Left cardiac atrium (tissue), 4 donors: ENCODE measurements around the gene NRF1. TPM values are rescaled to one million over a fixed set of nuclear protein-coding genes. Genes with fewer than 3 reads are reported as not detected.
"Not testable (repeated sequence)": the region's sequence is repeated elsewhere in the genome, so short reads cannot be mapped to it uniquely, and the experiment has no call there.

Experiments
- ATAC-seq, 2 donors: fragments of 200-7000 bp; cut with Tn5 transposase; one replicate each; pipeline ENCODE4 v1.9.1; 2020; ENCODE audit warnings: mild to moderate bottlenecking in 2 of 2, moderate library complexity in 2 of 2
- DNase-seq: peaks from one replicate; pipeline ENCODE4 v3.0.0-alpha.2; 2020
- intact Hi-C, 2 donors: fragments of 100-400 bp; cut with DNase I; formaldehyde crosslinking; loops; one replicate each; pipeline versions ENCODE4 v1.14.1 to v1.15.1; 2022 to 2023
- long read RNA-seq: library from polyadenylated mRNA; unstranded; transcript quantifications from one replicate; pipeline ENCODE4 v2.0.0, GENCODE V29; 2021
- total RNA-seq, 2 donors: library from RNA; stranded (reverse); fragmentation: NEBNext Ultra II Directional; extraction: Animal tissue kit (Norgen Biotek cat#: 25700); gene quantifications; one replicate each; pipeline ENCODE4 v1.2.1, GENCODE V29; 2021
- donor health status: DM: no; HTN: yes; CAD: no.
- donor health status: DM: no; HTN: yes; CAD: no; lungs with severe emphysema.
- donor health status: DM: yes; HTN: yes; CAD: no.
- donor health status: Dilated cardiomyopathy.

NRF1 gene
- 10 to 100 TPM; 10.0 to 15.4 TPM for total RNA-seq
- long read RNA-seq, partial matches to known transcripts, result 1 of 9 reads
- long read RNA-seq, other reads (novel, unspliced or antisense), result 3 of 9 reads

DNA sequence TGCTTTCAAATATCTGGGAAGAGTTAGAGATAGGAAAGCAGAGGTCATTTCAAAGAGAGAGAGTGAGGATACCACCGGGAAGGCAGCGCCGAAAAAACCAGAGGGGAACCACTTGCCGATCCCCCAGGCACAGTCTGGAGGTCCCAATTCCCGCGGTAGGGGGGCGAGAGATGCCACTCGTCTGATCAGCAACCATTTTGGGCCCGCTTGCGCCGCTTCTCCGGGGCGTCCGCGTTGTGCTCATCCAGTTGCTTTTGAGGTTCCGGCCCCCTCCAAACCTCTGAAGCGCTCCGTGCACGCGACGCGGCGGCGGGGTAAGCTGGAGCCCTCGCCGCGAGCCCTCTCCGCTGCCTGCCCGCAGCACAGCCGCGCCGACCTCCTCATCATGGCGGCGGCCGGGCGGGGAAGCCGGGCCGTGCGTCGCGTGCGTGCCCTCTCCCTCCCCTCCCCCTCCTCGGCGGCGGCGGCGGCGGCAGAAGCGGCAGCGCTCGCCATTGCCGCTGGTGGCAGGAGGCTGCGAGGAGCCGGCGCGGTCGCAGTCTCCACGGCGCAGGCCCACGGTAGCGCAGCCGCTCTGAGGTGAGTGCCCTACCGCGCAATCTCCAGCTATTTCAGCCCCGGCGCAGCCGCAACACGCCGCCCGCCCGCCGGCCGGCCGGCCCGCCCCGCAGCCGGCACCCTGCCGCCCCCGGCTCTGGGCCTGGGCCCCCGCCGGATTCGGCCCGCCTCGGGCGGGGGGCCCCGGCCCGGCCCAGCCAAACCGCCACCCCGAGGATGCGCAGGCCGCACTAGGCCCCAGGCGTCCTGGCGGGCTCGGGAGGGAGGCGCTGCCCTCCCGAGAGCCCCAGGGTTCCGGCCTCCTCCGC lies at the start of gene NRF1:
TSS of gene NRF1 (plus strand) at position 475 of the 866 bp plus-strand sequence. CDS start 45,632 bp downstream, outside the sequence.
- DNase-seq (peak; percentile 92), ATAC-seq (peak; percentile 96 to 97)
- intact Hi-C loops, result loop anchor here in 1 of 2 donors (10.0 kb wide), 1 partner anchor 107 kb away; the partner anchor contains the start of gene SMKR1

DNA sequence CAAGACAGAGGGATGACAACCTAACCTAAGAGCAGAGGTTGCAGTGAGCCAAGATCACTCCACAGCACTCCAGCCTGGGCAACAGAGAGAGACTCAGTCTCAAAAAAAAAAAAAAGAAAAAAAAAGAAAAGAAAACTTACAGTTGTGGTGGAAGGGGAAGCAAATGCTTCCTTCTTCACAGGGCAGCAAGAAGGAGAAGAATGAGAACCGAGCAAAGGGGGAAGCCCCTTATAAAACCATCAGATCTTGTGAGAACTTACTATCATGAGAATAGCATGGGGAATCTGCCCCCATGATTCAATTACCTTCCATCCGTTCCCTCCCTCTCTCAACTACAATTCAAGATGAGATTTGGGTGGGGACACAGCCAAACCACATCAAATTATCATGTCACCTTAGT lies 45.2 kb upstream of the NRF1 start:
- ATAC-seq, intact Hi-C loops, DNase-seq: not testable (repeated sequence)

DNA sequence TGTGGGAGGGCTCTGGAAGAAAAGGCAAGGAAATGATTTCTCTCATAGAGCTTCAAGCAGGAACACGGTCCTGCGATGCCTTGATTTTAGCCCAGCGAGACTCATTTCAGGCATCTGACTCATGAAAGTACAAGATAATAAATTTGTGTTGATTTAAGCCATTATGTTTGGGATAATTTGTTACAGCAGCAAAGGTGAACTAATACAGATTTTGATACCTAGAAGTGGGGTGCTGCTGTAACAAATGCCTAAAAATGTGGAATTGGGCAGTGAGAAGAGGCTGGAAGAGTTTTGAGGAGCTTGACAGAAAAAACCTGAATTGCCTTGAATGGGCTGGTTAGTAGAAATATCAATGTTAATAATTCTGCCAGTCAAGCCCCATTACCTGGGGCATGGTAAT lies 44.1 kb upstream of the NRF1 start:
- intact Hi-C loops, result no loop called here
- ATAC-seq, result no peak
- DNase-seq, result no peak

DNA sequence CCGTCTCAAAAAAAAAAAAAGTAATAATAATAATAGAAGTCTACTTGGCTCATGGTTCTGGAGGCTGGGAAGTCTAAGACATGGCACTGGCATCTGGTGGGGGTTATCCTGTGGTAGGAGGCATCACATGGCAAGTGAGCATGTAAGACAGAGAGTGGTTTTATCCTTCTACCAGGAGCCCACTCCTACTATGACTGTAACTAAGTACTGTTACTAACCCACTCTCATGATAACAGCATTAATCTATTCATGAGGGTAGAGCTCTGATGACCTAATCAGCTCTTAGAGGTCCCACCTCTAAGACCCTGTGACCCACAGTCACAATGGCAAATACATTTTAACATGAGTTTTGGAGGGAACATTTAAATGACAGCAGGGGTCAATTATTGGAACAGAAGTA lies 43.3 kb upstream of the NRF1 start:
- DNase-seq, result no peak
- ATAC-seq, result no peak
- intact Hi-C loops, result no loop called here

DNA sequence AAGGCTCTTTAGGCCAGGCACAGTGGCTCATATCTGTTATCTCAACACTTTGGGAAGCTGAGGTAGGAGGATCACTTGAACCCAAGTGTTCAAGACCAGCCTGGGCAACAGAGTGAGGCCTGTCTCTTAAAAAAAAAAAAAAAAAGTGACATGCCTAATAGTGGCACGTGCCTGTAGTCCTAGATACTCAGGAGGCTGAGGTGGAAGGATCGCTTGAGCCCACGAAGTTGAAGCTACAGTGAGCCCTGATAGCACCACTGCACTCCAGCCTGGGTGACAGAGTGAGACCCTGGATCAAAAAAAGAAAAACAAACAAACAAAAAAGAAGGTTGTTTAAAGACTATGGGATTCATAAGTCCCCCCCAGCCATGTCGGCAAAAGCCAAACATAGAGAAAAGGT lies 42.2 kb upstream of the NRF1 start:
- no peak for DNase-seq
- intact Hi-C loops, result no loop called here
- ATAC-seq, result no peak

DNA sequence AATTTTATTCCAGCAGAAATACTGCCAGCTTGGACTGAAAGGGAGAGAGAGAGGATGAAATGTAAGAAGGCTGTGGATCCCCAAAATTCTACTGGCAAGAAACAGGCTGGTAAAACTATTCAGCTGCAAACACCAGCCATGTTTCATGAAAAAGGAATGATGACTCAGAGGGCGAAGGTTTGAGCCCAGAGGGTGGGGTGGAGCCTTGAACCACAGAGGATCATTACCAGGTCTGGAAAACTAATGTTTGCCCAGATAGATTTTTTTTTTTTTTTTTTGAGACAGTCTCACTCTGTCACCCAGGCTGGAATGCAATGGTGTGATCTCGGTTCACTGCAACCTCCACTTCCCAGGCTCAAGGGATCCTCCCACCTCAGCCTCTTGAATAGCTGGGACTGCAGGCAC lies 41.7 kb upstream of the NRF1 start:
- ATAC-seq (peak in 1 of 2 donors; percentile 73), DNase-seq (no peak)
- intact Hi-C loops, result no loop called here

DNA sequence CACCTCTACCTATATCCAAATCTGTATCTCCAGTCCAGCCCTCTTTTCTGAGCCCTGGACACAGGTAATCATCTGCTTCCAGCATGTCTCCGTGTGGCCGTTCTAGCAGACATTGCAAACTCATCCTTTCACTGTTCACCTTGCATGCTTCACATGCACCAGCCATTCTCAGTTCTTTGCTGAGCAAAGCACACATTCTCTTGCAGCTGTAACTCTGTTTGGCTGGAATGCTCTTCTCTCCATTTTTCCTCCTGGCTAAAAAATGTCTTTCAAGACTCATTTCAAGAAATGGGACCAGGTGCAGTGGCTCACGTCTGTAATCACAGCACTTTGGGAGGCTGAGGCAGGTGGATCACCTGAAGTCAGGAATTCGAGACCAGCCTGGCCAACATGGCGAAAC lies 40.3 kb upstream of the NRF1 start:
- intact Hi-C loops, result no loop called here
- no peak for ATAC-seq

DNA sequence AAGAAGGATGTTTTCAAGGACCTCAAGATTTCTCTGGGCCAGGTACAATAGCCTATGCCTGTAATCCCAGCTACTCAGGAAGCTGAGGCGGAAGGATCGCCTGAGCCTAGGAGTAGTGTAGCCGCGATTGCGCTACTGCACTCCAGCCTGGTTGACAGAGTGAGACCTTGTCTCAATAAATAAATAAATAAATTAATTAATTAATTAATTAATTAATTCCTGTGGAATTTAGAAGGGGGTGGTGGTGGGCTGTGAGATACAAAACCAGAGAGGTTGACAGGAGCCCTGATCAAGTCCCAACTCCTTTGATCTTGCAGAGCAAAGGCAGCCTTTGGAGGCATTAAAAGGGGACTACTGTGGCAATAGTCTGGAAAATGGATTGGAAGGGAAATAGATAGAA lies 39.3 kb upstream of the NRF1 start:
- ATAC-seq (no peak), DNase-seq (no peak)
- intact Hi-C loops, result no loop called here

More for the DNA sequence above, 40.3 kb upstream of the NRF1 start:
- DNase-seq, result no peak

DNA sequence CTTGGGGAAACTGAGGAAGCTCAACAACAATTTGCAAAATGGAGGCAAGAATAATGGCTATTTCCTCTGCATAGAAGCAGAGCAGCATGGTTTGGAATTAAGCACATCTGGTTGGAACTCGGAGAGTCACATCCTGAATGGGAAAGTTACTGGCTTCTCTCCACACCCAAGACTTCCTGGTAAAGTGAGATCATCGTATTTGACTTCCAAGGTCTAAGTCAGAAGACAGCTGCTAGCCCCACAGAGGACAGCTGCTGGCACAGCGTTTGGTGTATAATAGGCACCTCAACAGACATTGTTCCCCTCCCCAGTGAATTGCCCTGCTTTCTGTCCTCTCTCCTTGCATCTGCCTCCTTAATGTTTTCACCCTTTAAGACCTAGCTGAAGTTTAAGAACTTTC lies 37.0 kb upstream of the NRF1 start:
- DNase-seq, result peak; percentile 24

DNA sequence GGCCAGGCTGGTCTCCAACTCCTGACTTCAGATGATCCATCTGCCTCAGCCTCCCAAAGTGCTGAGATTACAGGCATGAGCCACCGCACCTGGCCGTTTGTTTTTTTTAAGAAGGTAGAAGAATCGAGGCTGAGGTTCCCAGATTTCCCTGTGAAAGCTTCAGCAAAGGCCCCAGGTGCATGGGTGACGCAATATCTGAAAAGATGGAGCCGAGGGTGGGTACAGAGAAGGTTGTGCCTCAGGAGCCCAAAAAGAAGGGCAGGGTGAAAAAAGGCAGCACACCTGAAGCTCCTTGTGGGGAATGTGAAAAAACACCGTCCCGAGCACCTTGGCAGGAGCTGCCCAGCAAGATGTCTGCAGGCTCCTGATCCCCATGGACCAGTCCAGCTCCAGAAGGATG lies 35.8 kb upstream of the NRF1 start:
- intact Hi-C loops, result no loop called here
- ATAC-seq, result no peak
- DNase-seq, result no peak

More for the DNA sequence above, 37.0 kb upstream of the NRF1 start:
- peak in 1 of 2 donors; percentile 83 for ATAC-seq
- intact Hi-C loops, result no loop called here

DNA sequence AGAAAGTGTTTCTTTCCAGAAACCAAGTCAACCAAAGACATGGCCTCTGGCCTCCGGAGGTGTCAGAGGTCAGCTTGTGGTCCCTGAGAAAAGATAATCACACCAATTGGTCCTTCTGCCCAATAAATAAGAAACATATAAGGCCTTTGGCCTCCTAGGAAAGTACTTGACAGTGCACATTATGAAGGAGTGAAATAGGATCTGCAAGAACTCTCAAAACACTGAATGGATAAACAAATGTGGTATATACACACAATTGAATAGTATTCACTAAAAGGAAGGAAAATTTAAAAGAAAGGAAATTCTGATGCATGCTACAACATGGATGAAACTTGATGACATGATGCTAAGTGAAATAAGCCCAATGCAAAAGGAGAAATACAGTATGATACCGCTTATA lies 35.4 kb upstream of the NRF1 start:
- intact Hi-C loops, result no loop called here
- ATAC-seq, result no peak
- no peak for DNase-seq

DNA sequence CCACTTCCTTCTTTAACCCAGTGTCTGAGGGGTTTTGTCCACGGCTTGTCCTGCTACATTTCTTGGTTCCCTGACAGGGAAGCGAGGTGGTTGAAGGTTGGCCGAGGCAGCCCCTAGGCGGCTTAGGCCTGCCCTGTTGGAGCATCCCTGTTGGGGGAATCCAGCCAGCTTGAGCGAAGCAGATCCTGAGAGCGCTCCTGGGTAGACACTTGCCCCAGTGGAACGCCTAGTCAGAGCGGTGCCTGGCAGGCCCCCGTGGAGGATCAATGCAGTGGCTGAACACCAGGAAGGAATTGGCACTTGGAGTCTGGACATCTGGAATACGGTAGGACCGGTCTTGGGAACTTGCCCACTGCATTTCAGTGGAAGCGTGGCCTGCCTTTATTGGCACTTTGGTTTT lies 32.7 kb upstream of the NRF1 start:
- intact Hi-C loops, result no loop called here
- DNase-seq (no peak), ATAC-seq (no peak)

DNA sequence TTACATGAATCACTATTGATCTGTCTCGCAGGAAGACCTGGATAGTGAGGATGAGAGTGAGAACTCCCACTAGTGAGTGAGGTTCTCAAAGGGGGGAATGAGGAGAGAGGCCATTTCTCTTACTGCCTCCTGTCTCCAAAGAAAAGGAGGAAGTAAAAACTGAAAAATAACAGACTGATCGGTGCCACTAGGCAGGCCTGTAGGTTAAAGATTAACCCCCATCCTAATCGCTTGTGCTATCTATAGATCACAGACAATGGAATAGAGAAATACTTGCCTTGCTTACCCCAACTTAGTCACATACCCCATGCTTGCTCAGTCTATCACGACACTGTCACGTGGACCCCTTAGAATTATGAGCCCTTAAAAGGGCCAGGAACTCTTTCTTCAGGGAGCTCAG lies 25.3 kb upstream of the NRF1 start:
- intact Hi-C loops, DNase-seq, ATAC-seq: not testable (repeated sequence)

DNA sequence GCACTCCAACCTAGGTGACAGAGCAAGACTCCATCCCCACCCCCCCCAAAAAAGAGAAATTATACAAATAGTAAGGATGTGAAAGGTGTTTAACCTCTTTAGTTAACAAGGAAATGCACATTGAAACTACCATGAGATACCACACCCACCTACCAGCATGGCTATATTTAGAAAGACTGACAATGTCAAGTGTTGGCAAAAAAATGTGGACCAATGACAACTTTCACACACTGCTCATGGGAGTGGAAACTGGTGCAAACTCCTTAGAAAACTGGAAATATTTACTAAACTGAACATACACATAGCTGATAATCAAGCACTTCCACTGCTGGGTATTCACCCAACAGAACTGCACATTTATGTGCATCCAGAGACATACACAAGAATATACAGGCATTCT lies 23.3 kb upstream of the NRF1 start:
- intact Hi-C loops, result no loop called here
- DNase-seq, result no peak
- ATAC-seq, result no peak

DNA sequence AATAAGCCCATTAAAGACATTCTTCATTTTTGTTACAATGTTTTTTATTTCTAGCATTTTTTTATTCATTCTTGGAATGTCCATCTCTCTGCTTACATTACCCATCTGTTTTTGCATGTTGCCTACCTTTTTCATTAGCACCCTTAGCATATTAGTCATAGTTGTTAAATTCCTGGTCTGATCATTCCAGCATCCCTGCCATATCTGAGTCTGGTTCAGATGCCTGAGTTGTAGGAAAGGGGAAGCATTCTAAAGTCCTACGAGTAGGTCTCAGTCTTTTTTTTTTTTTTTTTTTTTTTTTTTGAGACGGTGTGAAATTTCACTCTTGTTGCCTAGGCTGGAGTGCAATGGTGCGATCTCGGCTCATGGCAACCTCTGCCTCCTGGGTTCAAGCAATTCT lies 19.7 kb upstream of the NRF1 start:
- no peak for DNase-seq
- no peak for ATAC-seq
- intact Hi-C loops, result no loop called here

DNA sequence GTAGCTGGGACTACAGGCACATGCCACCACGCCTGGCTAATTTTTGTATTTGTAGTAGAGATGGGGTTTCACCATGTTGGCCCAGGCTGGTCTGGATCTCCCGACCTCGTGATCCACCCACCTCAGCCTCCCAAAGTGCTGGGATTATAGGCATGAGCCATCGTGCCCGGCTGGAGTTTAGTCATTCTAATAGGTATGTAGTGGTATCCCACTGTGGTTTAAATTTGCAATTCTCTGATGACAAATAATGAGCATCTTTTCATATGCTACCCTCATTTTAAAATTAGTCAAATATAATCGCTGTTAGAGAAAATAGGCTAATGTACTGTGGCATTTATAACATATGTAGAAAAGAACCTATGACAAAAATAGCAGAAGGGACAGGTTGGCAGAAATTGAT lies 15.1 kb upstream of the NRF1 start:
- DNase-seq, intact Hi-C loops, ATAC-seq: not testable (repeated sequence)

DNA sequence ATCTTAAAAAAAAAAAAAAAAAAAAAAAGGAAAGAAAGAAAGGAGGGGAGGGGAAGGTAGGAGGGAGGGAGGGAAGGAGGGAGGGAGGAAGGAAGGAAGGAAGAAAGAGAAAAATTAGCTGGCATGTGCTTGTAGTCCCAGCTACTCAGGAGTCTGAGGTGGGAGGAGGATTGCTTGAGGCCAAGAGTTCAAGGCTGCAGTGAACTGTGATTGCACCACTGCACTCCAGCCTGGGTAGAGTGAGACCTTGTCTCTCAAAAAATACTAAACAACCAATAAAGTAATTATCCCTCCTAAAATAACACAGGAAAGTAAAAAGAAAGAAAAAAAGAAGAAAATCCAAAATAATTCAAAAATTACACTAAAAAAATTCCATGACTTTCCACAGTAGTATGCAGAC lies 13.8 kb upstream of the NRF1 start:
- intact Hi-C loops, result no loop called here
- ATAC-seq (no peak), DNase-seq (no peak)

DNA sequence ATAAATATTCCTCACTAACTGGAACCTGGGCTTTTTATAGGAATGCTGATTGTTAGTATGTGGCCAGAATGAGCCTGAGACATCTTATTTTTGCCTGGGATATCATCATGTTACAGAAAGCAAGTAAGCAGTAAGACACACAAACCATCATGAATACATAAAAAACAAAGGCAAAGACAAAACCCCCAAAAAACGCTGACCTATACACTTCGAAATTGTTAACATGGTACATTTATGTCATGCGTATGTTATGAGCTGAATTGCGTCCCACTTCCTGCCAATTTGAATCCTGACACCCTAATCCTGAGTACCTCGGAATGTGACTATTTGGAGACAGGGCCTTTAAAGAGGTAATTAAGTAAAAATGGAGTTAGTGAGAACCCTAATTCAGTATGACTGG lies 12.3 kb upstream of the NRF1 start:
- ATAC-seq, result no peak
- intact Hi-C loops, result no loop called here
- no peak for DNase-seq

DNA sequence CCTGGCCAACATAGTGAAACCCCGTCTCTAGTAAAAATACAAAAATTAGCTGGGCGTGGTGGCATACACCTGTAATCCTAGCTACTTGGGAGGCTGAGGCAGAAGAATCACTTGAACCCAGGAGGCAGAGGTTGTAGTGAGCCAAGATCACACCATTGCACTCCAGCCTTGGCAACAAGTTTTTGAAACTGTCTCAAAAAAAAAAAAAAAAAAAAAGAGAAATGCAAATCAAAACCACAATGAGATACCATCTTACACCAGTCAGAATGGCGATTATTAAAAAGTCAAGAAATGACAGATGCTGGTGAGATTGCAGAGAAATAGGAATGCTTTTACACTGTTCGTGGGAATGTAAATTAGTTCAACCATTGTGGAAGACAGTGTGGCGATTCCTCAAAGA lies 7.9 kb upstream of the NRF1 start:
- intact Hi-C loops, ATAC-seq, DNase-seq: not testable (repeated sequence)

DNA sequence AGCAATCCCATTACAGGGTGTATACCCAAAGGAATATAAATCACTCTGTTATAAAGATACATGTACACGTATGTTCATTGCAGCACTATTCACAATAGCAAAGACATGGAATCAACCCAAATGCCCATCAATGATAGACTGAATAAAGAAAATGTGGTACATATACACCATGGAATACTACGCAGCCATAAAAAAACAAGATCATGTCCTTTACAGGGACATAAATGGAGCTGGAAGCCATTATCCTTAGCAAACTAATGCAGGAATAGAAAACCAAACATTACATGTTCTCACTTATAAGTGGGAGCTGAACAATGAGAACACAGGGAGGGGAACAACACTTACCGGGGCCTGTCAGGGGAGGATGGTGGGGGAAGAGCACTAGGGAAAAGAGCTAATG lies 7.5 kb upstream of the NRF1 start:
- DNase-seq, ATAC-seq, intact Hi-C loops: not testable (repeated sequence)
